Stimulated activated CD8-positive, alpha-beta memory T cell treated with anti-CD3 and anti-CD28 coated beads, Interleukin-4, amount 100 ng/mL, for 4 hours (primary cell): Measurements from ENCODE around the gene SPC24.
"Not testable (repeated sequence)": the region's sequence is repeated elsewhere in the genome, so short reads cannot be mapped to it uniquely, and the experiment has no call there.

ENCODE experiments used
- DNase-seq, 2 donors: peaks; one replicate each; pipeline ENCODE4 v3.0.0-alpha.2; 2020; ENCODE audit warnings: low read depth in 2 of 2, low spot score in 1 of 2

The SPC24 gene

GRCh38 chr19:11098327-11098726 is 57.3 kb downstream of the SPC24 start:
- no peak for DNase-seq

GRCh38 chr19:11097367-11097766 is 58.2 kb downstream of the SPC24 start:
- DNase-seq: not testable (repeated sequence)

- no peak for DNase-seq
These were observed 59.3 kb downstream of the SPC24 start for GRCh38 chr19:11096210-11096841.
